ENCODE data around the gene OSBP2.

The OSBP2 gene

GRCh38 chr22:30790366-30790765 lies 95.7 kb downstream of the OSBP2 start:
- DNase-seq (ENCODE audit: insufficient read length, low spot score) (no peak), FAIRE-seq (no peak)

GRCh38 chr22:30792456-30792855 lies 97.8 kb downstream of the OSBP2 start:
- DNase-seq (ENCODE audit: insufficient read length, low spot score) (no peak), FAIRE-seq (no peak)
- no peak for TF ChIP-seq CTCF (IDR thresholded peaks at IDR 0.05; ENCODE audit: insufficient read depth, missing control alignments)

More at GRCh38 chr22:30790366-30790765, 95.7 kb downstream of the OSBP2 start:
- TF ChIP-seq CTCF (IDR thresholded peaks at IDR 0.05; ENCODE audit: insufficient read depth, missing control alignments), result no peak

- FAIRE-seq (no peak), DNase-seq (ENCODE audit: insufficient read length, low spot score) (no peak)
- TF ChIP-seq CTCF (IDR thresholded peaks at IDR 0.05; ENCODE audit: insufficient read depth, missing control alignments), result no peak
These were observed 100.4 kb downstream of the OSBP2 start for GRCh38 chr22:30795118-30795517.

- no peak for DNase-seq (ENCODE audit: insufficient read length, low spot score)
- no peak for TF ChIP-seq CTCF (IDR thresholded peaks at IDR 0.05; ENCODE audit: insufficient read depth, missing control alignments)
- FAIRE-seq, result no peak
These were observed 107.0 kb downstream of the OSBP2 start for GRCh38 chr22:30801695-30802094.

- no peak for TF ChIP-seq CTCF (IDR thresholded peaks at IDR 0.05; ENCODE audit: insufficient read depth, missing control alignments)
- DNase-seq (ENCODE audit: insufficient read length, low spot score) (no peak), FAIRE-seq (no peak)
These were observed 107.8 kb downstream of the OSBP2 start for GRCh38 chr22:30802202-30803166.

- DNase-seq (ENCODE audit: insufficient read length, low spot score), result no peak
- no peak for FAIRE-seq
- no peak for TF ChIP-seq CTCF (IDR thresholded peaks at IDR 0.05; ENCODE audit: insufficient read depth, missing control alignments)
These were observed 109.0 kb downstream of the OSBP2 start for GRCh38 chr22:30803679-30804078.

GRCh38 chr22:30804626-30805025 lies 110.0 kb downstream of the OSBP2 start:
- FAIRE-seq (no peak), DNase-seq (ENCODE audit: insufficient read length, low spot score) (no peak)
- no peak for TF ChIP-seq CTCF (IDR thresholded peaks at IDR 0.05; ENCODE audit: insufficient read depth, missing control alignments)
